ENCODE data around the gene ST6GALNAC1. TPM values are rescaled to one million over a fixed set of nuclear protein-coding genes. Genes with fewer than 3 reads are reported as not detected.

Gene ST6GALNAC1
- total RNA-seq, 1 experiment from 2014 or later, result not detected

- POLR2A ChIA-PET, result interaction anchor here (0.6 to 2.2 kb wide), 14 partner anchors 10 to 170 kb away, joined by 3 to 17 read pairs (median 5); no protein-coding TSS in a partner anchor
- RAD21 ChIA-PET (ENCODE audit: low non-redundant PET in 1 of 2, low total read pairs in 2 of 2, uncharacterized antibody in 2 of 2, unreplicated experiment in 2 of 2), result interaction anchor here (1.0 to 1.5 kb wide), 2 partner anchors 9 to 59 kb away, joined by 3 to 4 read pairs; no protein-coding TSS in a partner anchor
- no peaks in the 10 kb centered on the region; a peak in 1 of 4 replicates for H3K36me3 ChIP-seq (ENCODE audit: control insufficient read depth in 1 of 2, insufficient read depth in 2 of 2, low read length in 2 of 2)
- intact Hi-C loops (cut with micrococcal nuclease), result no loop called here
- H4K20me1 ChIP-seq (ENCODE audit: insufficient read depth), result no peaks in the 10 kb centered on the region
- H3K4me1 ChIP-seq (ENCODE audit: control insufficient read depth in 1 of 2, insufficient read depth in 2 of 2, low read length in 2 of 2), result peaks cover 21% of the 10 kb centered on the region in 2 experiments
- peak overlapping the region; percentile 78 for H3K27ac ChIP-seq (ENCODE audit: low read depth, low read length)
- DNase-seq (ENCODE audit: low read depth, low spot score), result no peak
- H3K9ac ChIP-seq (ENCODE audit: low read length), result peak overlapping the region; percentile 82
- H3K9me3 ChIP-seq (ENCODE audit: control insufficient read depth in 1 of 2, insufficient read depth in 1 of 2, low read depth in 1 of 2, low read length in 2 of 2), result no peaks in the 10 kb centered on the region
- no peak for TF ChIP-seq REST (IDR thresholded peaks at IDR 0.05; ENCODE audit: low read depth)
- 0 out of 2 replicates have a peak, but pooled peaks have one; percentile 42 for TF ChIP-seq SIN3A (IDR thresholded peaks at IDR 0.05; ENCODE audit: low read depth)
- TF ChIP-seq POLR2A (IDR thresholded peaks at IDR 0.05; ENCODE audit: borderline replicate concordance, extremely low read depth, insufficient read depth, insufficient read length), result peak; percentile 35
- TSS peak; percentile 95 for BruUV-seq (replicated peaks)
- no peaks in the 10 kb centered on the region for H3K9me2 ChIP-seq (ENCODE audit: insufficient read depth)
- peak overlapping the region; percentile 90 for H2AFZ ChIP-seq (ENCODE audit: low read depth, low read length, poor library complexity, severe bottlenecking)
- CTCF ChIA-PET, result interaction anchor here (1.6 to 3.8 kb wide), 3 partner anchors 9 to 48 kb away, joined by 5 to 33 read pairs (median 10); no protein-coding TSS in a partner anchor
- peak overlapping the region; percentile 78 for H3K4me2 ChIP-seq (ENCODE audit: low read length)
- no peaks in the 10 kb centered on the region for H3K27me3 ChIP-seq (ENCODE audit: insufficient read depth, low read length)
- peak overlapping the region; percentile 80 to 82 for H3K4me3 ChIP-seq (replicated peaks in 1 of 2; ENCODE audit: low read depth in 1 of 2, low read length in 2 of 2)
- H3K79me2 ChIP-seq (ENCODE audit: insufficient read depth, low read length), result no peaks in the 10 kb centered on the region
- no peak for ATAC-seq
These were observed 28.8 kb upstream of the ST6GALNAC1 start for GRCh38 chr17:76672270-76672851.

- H3K4me1 ChIP-seq (ENCODE audit: control insufficient read depth in 1 of 2, insufficient read depth in 2 of 2, low read length in 2 of 2), result peaks cover 21% of the 10 kb centered on the region in 2 experiments
- peak; percentile 98 for TF ChIP-seq POLR2AphosphoS5 (IDR thresholded peaks at IDR 0.05; ENCODE audit: low read depth, low read length)
- no peak for TF ChIP-seq CBX3 (IDR thresholded peaks at IDR 0.05; ENCODE audit: low read depth)
- no peak for TF ChIP-seq ZFX (IDR thresholded peaks at IDR 0.05)
- no peak for TF ChIP-seq EZH2 (IDR thresholded peaks at IDR 0.05)
- no peak for TF ChIP-seq CTCF (IDR thresholded peaks at IDR 0.05 in 2 of 3, conservative IDR thresholded peaks at IDR 0.05 in 1 of 3; ENCODE audit: borderline replicate concordance in 1 of 3, insufficient read depth in 1 of 3, low read depth in 2 of 3, low read length in 2 of 3)
- TF ChIP-seq POLR2A (IDR thresholded peaks at IDR 0.05; ENCODE audit: borderline replicate concordance, extremely low read depth, insufficient read depth, insufficient read length), result peak; percentile 98
- TF ChIP-seq CEBPB (IDR thresholded peaks at IDR 0.05; ENCODE audit: low read depth), result no peak
- TF ChIP-seq SIN3A (IDR thresholded peaks at IDR 0.05; ENCODE audit: low read depth), result no peak
- H3K79me2 ChIP-seq (ENCODE audit: insufficient read depth, low read length), result no peaks in the 10 kb centered on the region
- H2AFZ ChIP-seq (ENCODE audit: low read depth, low read length, poor library complexity, severe bottlenecking), result peak overlapping the region; percentile 90
- peak overlapping the region; percentile 78 for H3K4me2 ChIP-seq (ENCODE audit: low read length)
- H3K9me2 ChIP-seq (ENCODE audit: insufficient read depth), result no peaks in the 10 kb centered on the region
- BruUV-seq (replicated peaks), result no TSS peak
- peak overlapping the region; percentile 80 to 82 for H3K4me3 ChIP-seq (replicated peaks in 1 of 2; ENCODE audit: low read depth in 1 of 2, low read length in 2 of 2)
- ChIA-PET POLR2A (interaction anchor here (0.6 to 2.2 kb wide), 20 partner anchors 10 to 169 kb away, joined by 3 to 17 read pairs (median 4); partner anchors contain the start of gene MFSD11), RAD21 (ENCODE audit: low non-redundant PET in 1 of 2, low total read pairs in 2 of 2, uncharacterized antibody in 2 of 2, unreplicated experiment in 2 of 2) (interaction anchor here (0.8 to 1.5 kb wide), 3 partner anchors 10 to 58 kb away, joined by 3 to 4 read pairs (median 3); no protein-coding TSS in a partner anchor), CTCF (interaction anchor here (0.7 to 3.8 kb wide), 5 partner anchors 10 to 149 kb away, joined by 3 to 33 read pairs (median 6); no protein-coding TSS in a partner anchor)
- ATAC-seq (peak; percentile 26), DNase-seq (ENCODE audit: low read depth, low spot score) (no peak)
- H4K20me1 ChIP-seq (ENCODE audit: insufficient read depth), result no peaks in the 10 kb centered on the region
- intact Hi-C loops (cut with micrococcal nuclease), result no loop called here
- no peaks in the 10 kb centered on the region for H3K9me3 ChIP-seq (ENCODE audit: control insufficient read depth in 1 of 2, insufficient read depth in 1 of 2, low read depth in 1 of 2, low read length in 2 of 2)
- H3K9ac ChIP-seq (ENCODE audit: low read length), result peak overlapping the region; percentile 82
- H3K36me3 ChIP-seq (ENCODE audit: control insufficient read depth in 1 of 2, insufficient read depth in 2 of 2, low read length in 2 of 2), result no peaks in the 10 kb centered on the region; a peak in 1 of 4 replicates
- H3K27ac ChIP-seq (ENCODE audit: low read depth, low read length), result peak overlapping the region; percentile 78
- H3K27me3 ChIP-seq (ENCODE audit: insufficient read depth, low read length), result no peaks in the 10 kb centered on the region
These were observed 28.3 kb upstream of the ST6GALNAC1 start for GRCh38 chr17:76671912-76672262.

Measured in HCT116 (cell line).